B cell (primary cell): Measurements from ENCODE around the gene CELF4.

ENCODE experiments used
- CTCF ChIP-seq: fragments of 200-600 bp; IDR thresholded peaks from one replicate; pipeline ENCODE4 v1.8.0; 2022; ENCODE audit warnings: antibody characterized with exemption, mild to moderate bottlenecking
- EZH2 ChIP-seq: IDR thresholded peaks from 2 replicates; pipeline ENCODE4 v1.6.1; 2012; ENCODE audit warnings: borderline replicate concordance, low read depth, mild to moderate bottlenecking, moderate library complexity, low read length; ENCODE audit not compliant: insufficient read depth, poor library complexity, severe bottlenecking

GRCh38 chr18:37395138-37395537, 170.5 kb downstream of the CELF4 start:
- TF ChIP-seq CTCF (no peak), EZH2 (no peak)
